Choroid plexus epithelial cell (primary cell): ENCODE measurements around the gene CTCF.

ENCODE experiments used
- DNase-seq: peaks from one replicate; pipeline ENCODE4 v3.0.0-alpha.2; 2010; ENCODE audit warnings: low read depth
- H3K4me3 ChIP-seq: 2 replicates; pipeline ENCODE4 v1.5.1; 2011; ENCODE audit warnings: low read depth, mild to moderate bottlenecking, control low read depth, low read length, moderate library complexity
- TF ChIP-seq, protein P1 (sequence below): conservative IDR thresholded peaks from 2 replicates; pipeline ENCODE4 v1.5.1; 2011; ENCODE audit warnings: low read depth, mild to moderate bottlenecking, control low read depth, inconsistent platforms, low read length, moderate library complexity

The CTCF gene

GRCh38 chr16:67647681-67648080 lies 85.4 kb downstream of the CTCF start:
- no peak overlapping the region for H3K4me3 ChIP-seq

GRCh38 chr16:67648088-67648763 lies 85.9 kb downstream of the CTCF start:
- no peak for DNase-seq
- TF ChIP-seq, protein P1, sequence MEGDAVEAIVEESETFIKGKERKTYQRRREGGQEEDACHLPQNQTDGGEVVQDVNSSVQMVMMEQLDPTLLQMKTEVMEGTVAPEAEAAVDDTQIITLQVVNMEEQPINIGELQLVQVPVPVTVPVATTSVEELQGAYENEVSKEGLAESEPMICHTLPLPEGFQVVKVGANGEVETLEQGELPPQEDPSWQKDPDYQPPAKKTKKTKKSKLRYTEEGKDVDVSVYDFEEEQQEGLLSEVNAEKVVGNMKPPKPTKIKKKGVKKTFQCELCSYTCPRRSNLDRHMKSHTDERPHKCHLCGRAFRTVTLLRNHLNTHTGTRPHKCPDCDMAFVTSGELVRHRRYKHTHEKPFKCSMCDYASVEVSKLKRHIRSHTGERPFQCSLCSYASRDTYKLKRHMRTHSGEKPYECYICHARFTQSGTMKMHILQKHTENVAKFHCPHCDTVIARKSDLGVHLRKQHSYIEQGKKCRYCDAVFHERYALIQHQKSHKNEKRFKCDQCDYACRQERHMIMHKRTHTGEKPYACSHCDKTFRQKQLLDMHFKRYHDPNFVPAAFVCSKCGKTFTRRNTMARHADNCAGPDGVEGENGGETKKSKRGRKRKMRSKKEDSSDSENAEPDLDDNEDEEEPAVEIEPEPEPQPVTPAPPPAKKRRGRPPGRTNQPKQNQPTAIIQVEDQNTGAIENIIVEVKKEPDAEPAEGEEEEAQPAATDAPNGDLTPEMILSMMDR, result no peak
- H3K4me3 ChIP-seq, result no peak overlapping the region

More at GRCh38 chr16:67647681-67648080, 85.4 kb downstream of the CTCF start:
- TF ChIP-seq, protein P1, result no peak
- DNase-seq, result no peak

GRCh38 chr16:67648764-67649407 lies 86.6 kb downstream of the CTCF start:
- TF ChIP-seq, protein P1, result no peak
- H3K4me3 ChIP-seq, result no peak overlapping the region
- no peak for DNase-seq

DNA sequence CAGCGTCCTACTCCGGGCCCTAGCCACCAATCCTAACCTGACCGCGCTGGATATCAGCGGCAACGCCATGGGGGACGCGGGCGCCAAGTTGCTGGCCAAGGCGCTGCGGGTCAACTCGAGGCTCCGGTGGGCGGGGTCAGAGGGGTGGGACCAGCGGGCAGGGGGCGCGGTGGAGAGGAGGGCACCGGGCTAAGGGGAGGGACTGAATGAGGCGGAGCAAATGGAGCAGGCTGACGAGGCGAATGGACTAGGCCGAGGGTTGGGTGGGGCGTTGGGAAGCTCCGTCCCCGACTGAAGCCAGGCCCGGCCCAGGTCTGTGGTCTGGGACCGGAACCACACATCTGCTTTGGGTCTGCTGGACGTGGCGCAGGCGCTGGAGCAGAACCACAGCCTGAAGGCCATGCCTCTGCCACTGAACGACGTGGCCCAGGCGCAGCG lies 87.2 kb downstream of the CTCF start:
- DNase-seq, result no peak
- TF ChIP-seq, protein P1, result no peak
- H3K4me3 ChIP-seq, result no peak overlapping the region

DNA sequence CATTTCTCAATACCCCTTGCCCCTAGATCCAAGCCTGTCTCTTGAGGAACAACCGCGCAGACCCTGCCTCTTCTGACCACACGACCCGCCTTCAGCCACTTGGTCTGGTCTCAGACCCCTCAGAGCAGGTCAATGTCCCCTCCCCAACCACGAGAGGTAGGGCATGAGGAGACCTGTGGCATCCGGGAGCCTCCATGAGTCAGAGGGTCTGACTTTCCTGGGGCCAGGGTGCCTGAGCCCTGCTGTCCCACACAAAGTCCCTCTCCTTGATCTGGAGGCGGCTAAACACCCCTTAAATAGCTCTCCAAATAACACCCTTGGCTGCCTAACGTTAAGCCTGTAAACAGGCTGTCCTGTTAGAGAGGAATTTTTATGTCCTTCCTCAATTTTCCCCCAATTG lies 87.7 kb downstream of the CTCF start:
- TF ChIP-seq, protein P1, result no peak
- no peak for DNase-seq
- H3K4me3 ChIP-seq, result no peak overlapping the region

GRCh38 chr16:67651039-67651438 lies 88.7 kb downstream of the CTCF start:
- no peak overlapping the region for H3K4me3 ChIP-seq
- DNase-seq, result no peak
- TF ChIP-seq, protein P1, result no peak

GRCh38 chr16:67651847-67652246 lies 89.5 kb downstream of the CTCF start:
- DNase-seq, result no peak
- no peak overlapping the region for H3K4me3 ChIP-seq
- TF ChIP-seq, protein P1, result no peak
